ENCODE data around the gene ZBTB3. TPM values are rescaled to one million over a fixed set of nuclear protein-coding genes. Genes with fewer than 3 reads are reported as not detected.
A peak's percentile ranks its signal among the peaks of the same experiment; 100 is the strongest.

ZBTB3 gene
- total and polyA plus RNA-seq, 9 of the 15 experiments (the other 6 are each of a cell fraction or from before 2014, with no cell fraction given) = 1.9 to 10.0 (median 4.9) TPM

- no peak for TF ChIP-seq ZNF780A (CRISPR knock-in tag; IDR thresholded peaks at IDR 0.05)
- TF ChIP-seq POLR3A (IDR thresholded peaks at IDR 0.05; ENCODE audit: borderline replicate concordance, extremely low read depth, insufficient read depth, insufficient read length) = no peak
- no peak for TF ChIP-seq PTTG1 (tag; IDR thresholded peaks at IDR 0.05; ENCODE audit: low read depth)
- no peak; the same call in 1 of the 2 replicates for TF ChIP-seq GTF2F1 (IDR thresholded peaks at IDR 0.05; ENCODE audit: low read depth, low read length)
- TF ChIP-seq NR1H2 (CRISPR knock-in tag; IDR thresholded peaks at IDR 0.05) = no peak
- TF ChIP-seq THAP12 (CRISPR knock-in tag; IDR thresholded peaks at IDR 0.05) = peak; percentile 74
- TF ChIP-seq COPS2 (conservative IDR thresholded peaks at IDR 0.05) = no peak
- TF ChIP-seq HSF4 (CRISPR knock-in tag; IDR thresholded peaks at IDR 0.05; ENCODE audit: borderline replicate concordance) = no peak
- peak; percentile 52; the same call in 1 of the 2 replicates for TF ChIP-seq FOXP1 (CRISPR knock-in tag; IDR thresholded peaks at IDR 0.05)
- TF ChIP-seq NFIC (IDR thresholded peaks at IDR 0.05) = no peak; the same call in 1 of the 2 replicates
- TF ChIP-seq HMG20A (CRISPR knock-in tag; conservative IDR thresholded peaks at IDR 0.05) = no peak
- no peak for TF ChIP-seq STAT5B (CRISPR knock-in tag; IDR thresholded peaks at IDR 0.05)
- TF ChIP-seq TCF7L2 (IDR thresholded peaks at IDR 0.05; ENCODE audit: low read depth, low read length) = no peak
- no peak for TF ChIP-seq CHAMP1 (IDR thresholded peaks at IDR 0.05)
- no peak for TF ChIP-seq TFAM (CRISPR knock-in tag; conservative IDR thresholded peaks at IDR 0.05)
- TF ChIP-seq L3MBTL2 (IDR thresholded peaks at IDR 0.05) = peak; percentile 63; the same call in 1 of the 2 replicates
- TF ChIP-seq RNF2 (IDR thresholded peaks at IDR 0.05) = peak; percentile 51
- no peak for TF ChIP-seq ZNF586 (CRISPR knock-in tag; conservative IDR thresholded peaks at IDR 0.05)
- peak; percentile 3 for TF ChIP-seq ZNF146 (CRISPR knock-in tag; IDR thresholded peaks at IDR 0.05; ENCODE audit: unreplicated experiment)
- TF ChIP-seq MIER1 (IDR thresholded peaks at IDR 0.05; ENCODE audit: low read depth) = no peak
- peak; percentile 98 for TF ChIP-seq GABPA (tag; conservative IDR thresholded peaks at IDR 0.05; ENCODE audit: low read depth)
- 0 out of 2 replicates have a peak, but pooled peaks have one; percentile 20 for TF ChIP-seq ZBTB43 (CRISPR knock-in tag; IDR thresholded peaks at IDR 0.05)
- TF ChIP-seq C11orf30 (IDR thresholded peaks at IDR 0.05; ENCODE audit: low read depth) = peak; percentile 83
- TF ChIP-seq ZC3H8 (IDR thresholded peaks at IDR 0.05) = no peak
These were observed 33.2 kb upstream of the ZBTB3 start, which contains the start of gene TMEM179B (continued) for GRCh38 chr11:62787005-62787759.

All from K562 (cell line).